ENCODE measurements around the gene SVOPL. TPM values are rescaled to one million over a fixed set of nuclear protein-coding genes. Genes with fewer than 3 reads are reported as not detected.
"Not testable (repeated sequence)": the region's sequence is repeated elsewhere in the genome, so short reads cannot be mapped to it uniquely, and the experiment has no call there.

SVOPL gene, protein sequence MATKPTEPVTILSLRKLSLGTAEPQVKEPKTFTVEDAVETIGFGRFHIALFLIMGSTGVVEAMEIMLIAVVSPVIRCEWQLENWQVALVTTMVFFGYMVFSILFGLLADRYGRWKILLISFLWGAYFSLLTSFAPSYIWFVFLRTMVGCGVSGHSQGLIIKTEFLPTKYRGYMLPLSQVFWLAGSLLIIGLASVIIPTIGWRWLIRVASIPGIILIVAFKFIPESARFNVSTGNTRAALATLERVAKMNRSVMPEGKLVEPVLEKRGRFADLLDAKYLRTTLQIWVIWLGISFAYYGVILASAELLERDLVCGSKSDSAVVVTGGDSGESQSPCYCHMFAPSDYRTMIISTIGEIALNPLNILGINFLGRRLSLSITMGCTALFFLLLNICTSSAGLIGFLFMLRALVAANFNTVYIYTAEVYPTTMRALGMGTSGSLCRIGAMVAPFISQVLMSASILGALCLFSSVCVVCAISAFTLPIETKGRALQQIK
- polyA plus RNA-seq (ENCODE audit: insufficient read length): not detected

GRCh38 chr7:138700857-138701536 lies at the start of gene SVOPL:
TSS of gene SVOPL (minus strand) at chr7:138701362. CDS start at chr7:138679045, 22,317 bp downstream.
- no peak for DNase-seq

DNA sequence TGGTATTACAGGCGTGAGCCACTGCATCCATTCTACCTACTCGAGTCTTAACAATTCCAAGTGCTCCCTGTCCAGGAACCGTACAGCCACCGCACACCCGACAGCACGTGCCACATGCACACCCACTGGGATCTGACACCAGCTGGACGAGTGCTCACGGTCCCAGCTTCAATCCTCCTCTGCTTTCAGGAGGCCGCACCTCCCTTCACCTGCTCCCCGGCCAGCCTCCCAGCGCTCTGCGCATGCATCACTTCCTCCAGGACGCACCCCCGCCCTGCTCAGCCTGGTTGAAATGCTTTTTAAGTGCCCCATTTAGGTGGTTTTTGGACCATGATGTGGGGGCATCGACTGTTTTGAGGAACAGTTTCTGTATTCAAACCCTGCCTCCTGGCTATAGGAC lies 49.3 kb upstream of the SVOPL start:
- DNase-seq: no peak

- DNase-seq: no peak
These were observed 48.8 kb upstream of the SVOPL start for GRCh38 chr7:138749960-138750359.

- DNase-seq: no peak
These were observed 47.5 kb upstream of the SVOPL start for GRCh38 chr7:138748666-138749065.

DNA sequence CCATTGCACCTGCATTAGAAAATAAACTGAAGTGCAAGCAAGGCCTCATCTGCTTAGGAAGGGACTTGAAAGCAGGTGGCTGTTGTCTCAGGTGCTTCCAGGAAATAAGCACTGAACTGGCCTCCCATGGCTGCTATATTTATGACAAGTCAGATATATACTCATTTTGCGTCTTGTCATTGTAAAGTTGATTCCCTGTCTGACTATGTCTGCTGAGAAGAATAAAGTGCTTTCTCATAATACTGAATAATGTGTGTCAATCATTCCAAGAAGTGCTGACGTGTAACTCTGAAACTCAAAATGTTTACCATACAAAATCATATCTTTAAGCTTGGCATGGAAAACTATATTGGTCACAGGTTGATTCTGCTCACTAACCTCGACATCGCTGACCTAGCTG lies 44.9 kb upstream of the SVOPL start:
- DNase-seq: no peak

DNA sequence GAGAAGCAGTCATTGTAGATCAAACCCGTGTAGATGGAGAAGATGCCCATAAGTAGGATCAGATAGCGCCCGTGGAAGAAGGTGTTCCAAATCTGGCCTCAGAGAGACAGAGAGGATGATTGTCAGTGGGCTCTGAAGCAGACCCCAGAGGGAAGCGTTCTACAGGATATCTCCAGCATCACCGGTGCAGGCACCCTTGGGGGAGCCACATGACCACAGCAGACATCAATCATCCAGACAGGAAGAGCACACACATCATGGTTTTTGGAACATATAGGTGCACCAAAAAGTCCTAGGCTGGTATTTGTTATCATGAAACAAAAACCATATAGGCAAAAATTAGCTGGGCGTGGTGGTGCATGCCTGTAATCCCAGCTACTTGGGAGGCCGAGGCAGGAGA lies 44.0 kb upstream of the SVOPL start:
- DNase-seq: no peak

GRCh38 chr7:138741453-138741735 lies 40.2 kb upstream of the SVOPL start:
- no peak for DNase-seq

- DNase-seq: no peak
These were observed 38.7 kb upstream of the SVOPL start for GRCh38 chr7:138739859-138740258.

DNA sequence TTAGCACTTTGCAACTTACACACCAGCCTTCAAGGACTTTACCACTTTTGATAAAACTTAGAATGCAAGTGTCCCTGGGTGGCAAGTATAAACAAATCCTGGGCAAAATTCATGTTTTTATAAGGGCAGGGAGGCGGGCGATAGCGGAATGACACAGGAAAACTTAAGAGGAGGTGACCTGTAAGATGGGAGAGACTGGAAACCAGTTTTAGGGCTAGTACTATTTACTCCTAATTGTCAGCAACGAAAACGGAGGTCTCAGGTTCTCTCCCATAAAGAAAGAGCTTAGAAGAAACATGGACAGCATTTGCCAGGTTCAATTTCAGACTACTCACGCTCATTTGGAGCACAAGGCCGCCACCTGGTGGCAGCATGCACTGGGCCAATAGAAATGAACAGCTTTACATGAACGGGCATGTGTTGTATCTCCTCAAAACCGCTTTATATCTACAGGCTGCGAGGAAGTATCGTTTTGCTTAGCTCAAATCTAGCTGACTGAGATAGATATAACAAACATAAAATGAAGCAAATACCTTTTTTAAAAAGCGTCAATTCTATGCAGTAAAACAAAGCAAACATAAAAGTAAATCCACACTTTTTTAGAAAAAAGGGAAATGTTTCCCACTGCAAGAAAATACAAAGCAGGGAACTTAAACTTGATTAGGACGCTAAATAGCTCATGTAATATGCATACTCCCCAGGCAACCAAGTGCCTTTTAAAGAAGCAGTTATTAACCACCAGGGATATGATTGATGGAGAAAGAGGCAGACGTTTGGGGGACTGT lies 37.6 kb upstream of the SVOPL start:
- peak; percentile 88 for DNase-seq

DNA sequence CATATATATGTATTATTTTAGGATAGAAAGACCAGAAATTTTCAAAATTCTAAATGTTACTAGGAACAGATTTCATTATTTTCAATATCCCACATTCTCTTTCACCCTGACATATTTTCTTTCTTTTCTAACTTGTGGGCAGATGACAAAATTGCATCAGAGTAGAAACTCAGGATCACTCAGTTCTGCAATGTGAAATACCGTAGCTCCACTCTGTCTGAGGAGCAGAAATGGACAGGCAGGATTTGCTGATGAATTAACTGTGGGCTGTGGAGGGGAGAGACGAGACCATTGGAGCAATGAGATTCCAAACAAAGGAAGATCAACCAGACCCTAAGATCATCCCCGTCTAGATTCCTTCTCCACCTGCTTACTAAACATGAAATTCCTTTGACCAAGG lies 37.0 kb upstream of the SVOPL start:
- no peak for DNase-seq

DNA sequence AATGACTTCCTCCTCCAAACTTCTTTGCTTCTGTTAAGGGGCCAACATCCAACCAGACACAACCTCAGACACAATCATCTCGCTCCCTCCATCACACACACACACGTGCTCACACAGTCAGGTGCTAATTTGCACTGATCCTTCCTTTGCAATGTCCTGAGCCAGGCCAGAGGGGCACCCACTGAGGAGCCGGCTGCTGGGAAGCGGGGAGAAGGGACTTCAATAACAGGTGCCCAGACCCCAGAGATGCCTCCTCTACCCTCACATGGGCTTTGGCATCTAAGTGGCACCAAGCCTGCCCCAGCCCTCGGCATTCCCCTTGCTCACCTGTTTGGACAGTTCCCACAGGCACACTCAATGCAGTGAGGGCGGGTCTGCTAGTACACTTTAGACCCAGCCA lies 34.2 kb upstream of the SVOPL start:
- no peak for DNase-seq

DNA sequence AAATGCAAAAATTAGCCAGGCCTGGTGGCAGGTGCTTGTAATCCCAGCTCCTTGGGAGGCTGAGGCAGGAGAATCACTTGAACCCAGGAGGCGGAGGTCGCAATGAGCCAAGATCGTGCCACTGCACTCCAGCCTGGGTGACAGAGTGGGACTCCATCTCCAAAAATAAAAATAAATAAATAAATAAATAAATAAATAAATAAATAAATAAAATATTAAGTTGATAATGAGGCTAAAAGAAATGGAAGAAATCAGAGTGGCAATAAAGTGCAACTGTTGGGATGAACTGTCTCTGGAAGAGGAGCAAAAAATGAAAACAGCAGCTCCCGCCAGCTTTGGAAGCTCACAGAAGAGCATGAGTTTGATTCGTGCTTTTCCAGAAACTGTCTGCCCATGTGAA lies 30.6 kb upstream of the SVOPL start:
- DNase-seq: not testable (repeated sequence)

DNA sequence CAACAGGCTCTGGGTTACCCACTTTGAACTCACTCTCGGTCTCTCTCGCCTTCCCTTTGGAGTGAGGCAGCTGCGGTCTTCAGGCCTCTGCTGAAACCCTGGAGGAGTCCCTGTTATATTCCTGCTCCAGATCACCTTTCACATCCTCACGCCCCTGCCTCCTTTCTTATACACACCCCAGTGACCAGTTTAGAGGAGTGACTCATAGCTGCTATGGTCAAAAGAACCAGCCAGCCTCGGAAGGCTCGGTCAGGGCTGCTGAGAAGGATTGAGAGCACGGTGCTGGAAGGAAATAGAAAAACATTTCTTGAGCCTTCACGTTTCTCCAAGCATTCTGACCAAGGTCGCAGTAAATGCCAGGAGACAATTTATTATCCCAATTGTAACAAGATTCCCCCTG lies 28.3 kb upstream of the SVOPL start:
- no peak for DNase-seq

DNA sequence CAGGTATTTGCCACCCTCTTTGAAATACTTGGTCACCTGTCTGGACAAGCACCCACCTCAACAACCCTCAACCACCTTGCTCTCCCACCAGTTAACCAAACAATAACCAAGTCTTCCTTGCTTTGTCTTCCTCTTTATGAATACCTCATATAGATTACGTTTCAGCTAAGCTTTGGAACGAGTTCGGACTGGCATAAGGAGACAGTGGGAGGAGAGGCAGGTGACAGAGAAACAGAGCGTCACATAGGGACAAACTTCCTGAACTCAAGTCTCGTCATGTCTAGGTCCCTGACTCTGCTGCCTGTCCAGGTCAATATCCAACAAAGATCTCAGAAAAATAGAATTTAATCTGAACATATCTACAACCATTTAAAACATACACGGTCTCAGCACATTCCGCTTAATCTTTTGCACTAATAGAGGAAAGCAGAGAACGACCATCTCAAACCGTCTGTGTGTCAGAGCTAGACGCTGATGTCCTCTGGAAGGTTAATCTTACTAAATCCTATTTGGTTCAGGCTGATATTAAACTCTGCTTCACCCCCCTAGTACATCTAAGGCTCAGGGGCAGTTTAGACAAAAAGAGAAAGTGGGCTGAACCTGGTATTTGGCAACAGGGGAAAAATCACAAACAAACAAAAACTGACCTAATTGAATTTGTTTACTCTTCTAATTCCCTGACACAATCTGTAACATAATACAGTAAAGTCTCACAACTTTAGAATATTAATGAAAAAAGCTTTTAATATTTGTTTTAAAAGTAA lies 26.4 kb upstream of the SVOPL start:
- no peak for DNase-seq

DNA sequence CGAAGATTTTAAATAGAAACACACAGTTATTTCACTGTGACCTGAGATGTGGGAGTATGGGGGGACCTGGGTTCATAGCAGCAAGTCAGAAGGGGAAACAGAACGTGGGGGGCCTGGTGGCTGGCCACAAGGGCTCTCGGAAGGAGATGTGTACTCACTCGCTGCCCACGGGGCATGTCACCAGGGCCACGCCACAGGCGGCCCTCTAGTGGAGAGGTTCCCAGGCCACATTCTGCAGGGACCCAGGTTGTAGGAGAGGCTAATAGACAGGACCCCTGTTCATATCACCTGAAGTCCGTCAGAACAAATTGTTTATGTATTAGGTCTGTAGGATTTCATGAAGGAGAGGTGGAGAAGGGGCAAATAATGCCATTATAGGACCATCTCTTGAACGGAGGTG lies 25.1 kb upstream of the SVOPL start:
- DNase-seq: no peak

GRCh38 chr7:138720286-138720685 lies 19.1 kb upstream of the SVOPL start:
- DNase-seq: no peak

GRCh38 chr7:138716889-138717288 lies 15.7 kb upstream of the SVOPL start:
- no peak for DNase-seq

- DNase-seq: no peak
These were observed 12.0 kb upstream of the SVOPL start for GRCh38 chr7:138713191-138713590.

- DNase-seq: no peak
These were observed 11.5 kb upstream of the SVOPL start for GRCh38 chr7:138712652-138713051.

- DNase-seq: no peak
These were observed 9.6 kb upstream of the SVOPL start for GRCh38 chr7:138710536-138711385.

GRCh38 chr7:138705167-138705566 lies 4.0 kb upstream of the SVOPL start:
- no peak for DNase-seq

GRCh38 chr7:138701537-138701923 lies 368 bp upstream of the SVOPL start:
- DNase-seq: no peak

Measured in hindlimb muscle (tissue), 1 donor.